ENCODE results near the gene PSMD9. TPM values are rescaled to one million over a fixed set of nuclear protein-coding genes. Genes with fewer than 3 reads are reported as not detected.

PSMD9 gene
- total and polyA plus RNA-seq, 12 donors, result 31.4 to 145 (median 55.7) TPM

DNA sequence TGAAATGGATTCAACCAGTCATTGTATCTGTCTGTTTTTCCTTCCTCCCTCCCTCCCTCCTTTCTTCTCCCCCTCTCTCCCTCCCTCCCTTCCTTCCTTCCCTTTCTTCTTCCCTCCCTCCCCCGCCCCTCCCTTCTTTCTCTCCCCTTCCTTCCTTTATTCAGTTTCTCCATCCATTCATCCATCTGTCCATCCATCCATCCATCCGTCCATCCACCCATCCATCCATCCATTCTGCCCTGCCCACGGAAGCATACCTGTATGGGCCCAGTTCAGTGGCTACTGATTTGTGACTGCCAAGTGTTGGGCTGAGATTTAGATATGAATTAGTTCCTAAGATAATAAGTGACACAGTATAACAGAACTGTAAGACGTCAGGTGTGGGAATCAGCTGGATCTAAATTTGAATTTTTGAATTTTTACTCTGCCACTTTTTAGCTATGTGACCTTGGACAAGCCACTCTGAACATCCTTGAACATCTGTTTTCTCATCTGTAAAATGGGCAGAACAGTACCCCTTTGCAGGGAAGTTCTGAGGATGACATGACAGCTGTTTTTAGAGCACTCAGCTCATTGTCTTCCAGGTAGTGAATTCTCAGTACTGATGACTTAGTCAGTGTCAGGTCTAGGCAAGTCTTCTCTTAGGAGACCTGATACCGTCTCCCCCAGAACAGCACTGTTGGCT, 72.7 kb downstream of the PSMD9 start:
- intact Hi-C loops (cut with DNase I), result no loop called here
- Histone ChIP-seq H3K36me3 (replicated peaks in 1 of 2) (no peaks in the 10 kb centered on the region), H3K4me3 (no peak overlapping the region), H3K27me3 (no peaks in the 10 kb centered on the region), H3K27ac (no peak overlapping the region), H3K9me3 (replicated peaks in 1 of 3) (no peaks in the 10 kb centered on the region), H3K4me1 (replicated peaks in 1 of 2) (peaks cover 0 to 13% of the 10 kb centered on the region in 2 donors)
- no peak for DNase-seq
- whole genome bisulfite sequencing, 4 donors, result 82 to 92% (median 89%) methylated on average over 5 of the region's 5 CpGs
- TF ChIP-seq POLR2A (IDR thresholded peaks at IDR 0.05), result no peak
- TF ChIP-seq, protein P1, sequence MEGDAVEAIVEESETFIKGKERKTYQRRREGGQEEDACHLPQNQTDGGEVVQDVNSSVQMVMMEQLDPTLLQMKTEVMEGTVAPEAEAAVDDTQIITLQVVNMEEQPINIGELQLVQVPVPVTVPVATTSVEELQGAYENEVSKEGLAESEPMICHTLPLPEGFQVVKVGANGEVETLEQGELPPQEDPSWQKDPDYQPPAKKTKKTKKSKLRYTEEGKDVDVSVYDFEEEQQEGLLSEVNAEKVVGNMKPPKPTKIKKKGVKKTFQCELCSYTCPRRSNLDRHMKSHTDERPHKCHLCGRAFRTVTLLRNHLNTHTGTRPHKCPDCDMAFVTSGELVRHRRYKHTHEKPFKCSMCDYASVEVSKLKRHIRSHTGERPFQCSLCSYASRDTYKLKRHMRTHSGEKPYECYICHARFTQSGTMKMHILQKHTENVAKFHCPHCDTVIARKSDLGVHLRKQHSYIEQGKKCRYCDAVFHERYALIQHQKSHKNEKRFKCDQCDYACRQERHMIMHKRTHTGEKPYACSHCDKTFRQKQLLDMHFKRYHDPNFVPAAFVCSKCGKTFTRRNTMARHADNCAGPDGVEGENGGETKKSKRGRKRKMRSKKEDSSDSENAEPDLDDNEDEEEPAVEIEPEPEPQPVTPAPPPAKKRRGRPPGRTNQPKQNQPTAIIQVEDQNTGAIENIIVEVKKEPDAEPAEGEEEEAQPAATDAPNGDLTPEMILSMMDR (IDR thresholded peaks at IDR 0.05), result no peak

DNA sequence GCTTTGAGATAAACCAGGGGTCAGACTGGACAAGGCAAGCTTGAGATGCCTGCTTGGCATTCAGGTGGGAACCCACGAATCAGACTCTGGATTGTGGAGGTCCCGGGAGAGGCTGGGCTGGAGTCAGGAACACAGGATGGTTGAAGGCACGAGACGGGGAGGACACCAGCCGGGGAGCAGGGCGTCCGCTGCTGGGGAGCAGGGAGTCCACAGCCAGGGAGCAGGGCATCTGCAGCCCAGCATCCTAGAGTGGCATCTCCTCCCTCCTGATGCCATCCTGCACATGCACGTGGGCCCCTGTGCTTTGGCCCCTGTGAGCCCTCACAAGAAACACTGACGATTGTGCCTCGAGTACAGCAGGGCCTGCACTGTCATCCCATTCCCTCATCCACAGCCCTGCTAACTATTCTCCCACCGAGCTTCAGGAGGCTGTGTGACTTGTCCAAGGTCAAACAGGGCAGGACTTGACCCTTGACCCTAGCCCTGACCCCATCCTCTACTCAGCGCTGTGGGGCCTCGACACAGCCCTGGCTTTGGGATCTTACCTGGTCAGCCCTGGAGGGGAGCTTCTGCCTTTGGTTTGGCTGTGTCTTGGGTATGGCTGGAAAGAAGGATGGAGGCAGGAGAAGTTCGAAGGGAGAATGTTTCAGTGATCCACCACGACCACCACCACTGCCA, 74.9 kb downstream of the PSMD9 start:
- WGBS, 4 donors, result 84 to 88% (median 86%) methylated on average over 9 to 15 of the region's 15 CpGs
- intact Hi-C loops (cut with DNase I), result no loop called here
- peaks cover 0 to 13% of the 10 kb centered on the region in 2 donors for H3K4me1 ChIP-seq (replicated peaks in 1 of 2)
- H3K27me3 ChIP-seq, result no peaks in the 10 kb centered on the region
- H3K9me3 ChIP-seq (replicated peaks in 1 of 3), result no peaks in the 10 kb centered on the region
- no peak for DNase-seq
- no peak overlapping the region for H3K27ac ChIP-seq
- no peak overlapping the region for H3K4me3 ChIP-seq
- no peaks in the 10 kb centered on the region for H3K36me3 ChIP-seq (replicated peaks in 1 of 2)
- TF ChIP-seq POLR2A (IDR thresholded peaks at IDR 0.05), result no peak
- TF ChIP-seq, protein P1 (IDR thresholded peaks at IDR 0.05), result no peak

DNA sequence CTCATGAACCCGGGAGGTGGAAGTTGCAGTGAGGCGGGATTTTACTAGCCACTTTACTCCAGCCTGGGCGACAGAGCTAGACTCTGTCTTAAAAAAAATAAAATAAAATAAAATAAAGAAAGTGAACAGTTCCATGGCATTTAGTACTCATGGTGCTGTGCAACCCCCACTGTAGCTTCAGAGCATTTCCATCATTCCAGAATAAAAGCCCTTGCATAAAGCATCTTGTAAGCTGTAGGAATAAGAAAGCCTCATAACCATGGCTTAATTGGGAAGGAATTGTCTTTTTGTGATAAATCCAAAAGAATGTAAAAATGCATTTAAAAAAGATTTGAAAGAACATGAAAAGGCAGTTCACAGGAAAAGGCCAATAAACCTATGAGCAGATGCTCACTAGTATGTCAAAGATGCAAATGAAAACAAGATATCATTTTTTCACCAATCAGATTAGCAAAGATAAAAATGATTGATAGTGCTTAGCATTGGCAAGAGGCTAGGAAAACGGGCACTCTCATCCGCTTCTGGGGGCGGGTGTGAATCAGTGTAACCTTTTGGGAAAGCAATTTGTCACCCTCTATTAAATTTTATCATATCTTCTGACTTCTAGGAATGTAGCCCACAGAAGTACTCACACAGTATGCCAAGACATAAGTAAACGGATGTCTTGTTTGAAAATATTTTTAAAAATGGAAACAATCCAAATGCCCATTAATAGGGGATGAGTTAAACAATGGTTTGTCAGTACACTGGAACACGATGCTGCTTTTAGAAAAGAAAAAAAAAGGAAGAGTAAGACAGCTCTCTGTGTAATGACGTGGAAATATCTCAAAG, 76.4 kb downstream of the PSMD9 start:
- H3K4me1 ChIP-seq (replicated peaks in 1 of 2), result peaks cover 0 to 13% of the 10 kb centered on the region in 2 donors
- 35 to 44% (median 40%) methylated on average over 9 of the region's 9 CpGs for WGBS, 4 donors
- TF ChIP-seq, protein P1 (IDR thresholded peaks at IDR 0.05), result no peak
- no peak for TF ChIP-seq POLR2A (IDR thresholded peaks at IDR 0.05)
- no peaks in the 10 kb centered on the region for H3K27me3 ChIP-seq
- H3K4me3 ChIP-seq, result no peak overlapping the region
- no peaks in the 10 kb centered on the region for H3K9me3 ChIP-seq (replicated peaks in 1 of 3)
- H3K27ac ChIP-seq, result no peak overlapping the region
- H3K36me3 ChIP-seq (replicated peaks in 1 of 2), result no peaks in the 10 kb centered on the region
- intact Hi-C loops (cut with DNase I), result no loop called here
- peak in 6 of 7 donors; percentile 34 to 66 (median 54) for DNase-seq

DNA sequence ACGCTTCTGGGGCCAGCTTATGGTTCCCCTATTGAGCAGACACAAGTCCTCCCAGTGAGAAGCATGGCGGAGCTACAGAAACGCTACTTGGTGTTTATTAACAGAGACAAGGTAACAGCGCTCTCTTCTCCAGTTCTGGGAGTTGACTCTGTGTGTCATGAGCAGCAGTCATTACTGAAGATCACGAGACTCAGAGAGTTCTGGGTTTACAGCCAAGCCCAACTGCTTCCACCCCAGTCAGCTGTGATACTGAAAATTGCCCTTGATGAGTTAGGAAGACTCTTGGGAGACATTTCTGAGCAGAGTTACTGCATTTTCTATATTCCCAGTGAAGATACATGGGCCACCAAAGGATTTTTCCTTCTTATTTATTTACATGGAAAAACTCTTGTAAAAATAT, 78.4 kb downstream of the PSMD9 start:
- Histone ChIP-seq H3K4me1 (replicated peaks in 1 of 2) (peaks cover 0 to 21% of the 10 kb centered on the region in 2 donors), H3K4me3 (no peak overlapping the region), H3K27ac (no peak overlapping the region), H3K27me3 (no peaks in the 10 kb centered on the region), H3K36me3 (replicated peaks in 1 of 2) (no peaks in the 10 kb centered on the region), H3K9me3 (replicated peaks in 1 of 3) (no peaks in the 10 kb centered on the region)
- DNase-seq, result no peak
- no peak for TF ChIP-seq POLR2A (IDR thresholded peaks at IDR 0.05)
- TF ChIP-seq, protein P1 (IDR thresholded peaks at IDR 0.05), result no peak
- intact Hi-C loops (cut with DNase I), result no loop called here
- 90 to 99% (median 92%) methylated on average over 5 of the region's 5 CpGs for WGBS, 4 donors

Data from adrenal gland (tissue), 12 donors.